ENCODE data around the gene ZNF438. TPM values are rescaled to one million over a fixed set of nuclear protein-coding genes. Genes with fewer than 3 reads are reported as not detected.

Gene ZNF438
- total RNA-seq, 4 donors from 2014 or later, result 17.6 to 34.8 (median 23.6) TPM

- no peak for TF ChIP-seq CTCF (IDR thresholded peaks at IDR 0.05; ENCODE audit: low read depth)
These were observed 148.5 kb downstream of the ZNF438 start for GRCh38 chr10:30883116-30883515.

GRCh38 chr10:30882281-30882680 lies 149.4 kb downstream of the ZNF438 start:
- no peak for TF ChIP-seq CTCF (IDR thresholded peaks at IDR 0.05; ENCODE audit: low read depth)

GRCh38 chr10:30878920-30879319 lies 152.7 kb downstream of the ZNF438 start:
- no peak for TF ChIP-seq CTCF (IDR thresholded peaks at IDR 0.05; ENCODE audit: low read depth)

GRCh38 chr10:30877111-30877510 lies 154.6 kb downstream of the ZNF438 start:
- no peak for TF ChIP-seq CTCF (IDR thresholded peaks at IDR 0.05; ENCODE audit: low read depth)

GRCh38 chr10:30873411-30873810 lies 158.3 kb downstream of the ZNF438 start:
- TF ChIP-seq CTCF (IDR thresholded peaks at IDR 0.05; ENCODE audit: low read depth), result no peak

- TF ChIP-seq CTCF (IDR thresholded peaks at IDR 0.05; ENCODE audit: low read depth), result no peak
These were observed 160.8 kb downstream of the ZNF438 start for GRCh38 chr10:30870896-30871295.

- no peak for TF ChIP-seq CTCF (IDR thresholded peaks at IDR 0.05; ENCODE audit: low read depth)
These were observed 162.1 kb downstream of the ZNF438 start for GRCh38 chr10:30869566-30869965.
